ENCODE results near the gene ADAMTSL2. TPM values are rescaled to one million over a fixed set of nuclear protein-coding genes. Genes with fewer than 3 reads are reported as not detected.

The ADAMTSL2 gene
- 6.8 and 6.9 TPM in 2 replicates for polyA plus RNA-seq (2014; cell fraction: cytosol; rRNA removed)
- polyA plus RNA-seq (2014; cell fraction: nucleus; rRNA removed) = 9.5 and 10.8 TPM in 2 replicates

GRCh38 chr9:133534346-133535291 is at the start of gene ADAMTSL2:
Gene ADAMTSL2, plus strand, starts transcription at chr9:133534704. Its CDS starts 2,009 bp downstream, at chr9:133536713.
- peak; percentile 69 for DNase-seq (ENCODE audit: low spot score)

- peak; percentile 45 for DNase-seq (ENCODE audit: low spot score)
Measured at GRCh38 chr9:133485531-133486260, 48.8 kb upstream of the ADAMTSL2 start.

GRCh38 chr9:133487331-133487725 is 47.2 kb upstream of the ADAMTSL2 start:
- DNase-seq (ENCODE audit: low spot score) = no peak

GRCh38 chr9:133488686-133489252 is 45.7 kb upstream of the ADAMTSL2 start:
- DNase-seq (ENCODE audit: low spot score) = no peak

- DNase-seq (ENCODE audit: low spot score) = no peak
Measured at GRCh38 chr9:133489253-133490190, 45.0 kb upstream of the ADAMTSL2 start.

GRCh38 chr9:133490201-133490681 is 44.3 kb upstream of the ADAMTSL2 start:
- DNase-seq (ENCODE audit: low spot score) = no peak

- no peak for DNase-seq (ENCODE audit: low spot score)
Measured at GRCh38 chr9:133490865-133491655, 43.4 kb upstream of the ADAMTSL2 start.

- DNase-seq (ENCODE audit: low spot score) = no peak
Measured at GRCh38 chr9:133491656-133491925, 42.9 kb upstream of the ADAMTSL2 start.

- no peak for DNase-seq (ENCODE audit: low spot score)
Measured at GRCh38 chr9:133492061-133493021, 42.2 kb upstream of the ADAMTSL2 start.

- no peak for DNase-seq (ENCODE audit: low spot score)
Measured at GRCh38 chr9:133493428-133493827, 41.1 kb upstream of the ADAMTSL2 start.

GRCh38 chr9:133493845-133494540 is 40.5 kb upstream of the ADAMTSL2 start:
- DNase-seq (ENCODE audit: low spot score) = no peak

- no peak for DNase-seq (ENCODE audit: low spot score)
Measured at GRCh38 chr9:133494636-133495326, 39.7 kb upstream of the ADAMTSL2 start.

- DNase-seq (ENCODE audit: low spot score) = no peak
Measured at GRCh38 chr9:133495327-133496293, 38.9 kb upstream of the ADAMTSL2 start.

- DNase-seq (ENCODE audit: low spot score) = no peak
Measured at GRCh38 chr9:133496861-133497842, 37.4 kb upstream of the ADAMTSL2 start.
